22Rv1 (cell line): Measurements from ENCODE around the gene CMC2.

Experiments used
- H3K27ac ChIP-seq: fragments of 450-650 bp; 2 replicates; pipeline ENCODE4 v1.5.1; 2017
- ZFX ChIP-seq: fragments of 450-650 bp; IDR thresholded peaks from 2 replicates; pipeline ENCODE4 v1.6.1; 2017; ENCODE audit warnings: antibody characterized with exemption, borderline replicate concordance
- TF ChIP-seq, protein P1 (sequence below): fragments of 450-650 bp; IDR thresholded peaks from 2 replicates; pipeline ENCODE4 v1.5.1; 2017; ENCODE audit warnings: mild to moderate bottlenecking

The CMC2 gene

DNA sequence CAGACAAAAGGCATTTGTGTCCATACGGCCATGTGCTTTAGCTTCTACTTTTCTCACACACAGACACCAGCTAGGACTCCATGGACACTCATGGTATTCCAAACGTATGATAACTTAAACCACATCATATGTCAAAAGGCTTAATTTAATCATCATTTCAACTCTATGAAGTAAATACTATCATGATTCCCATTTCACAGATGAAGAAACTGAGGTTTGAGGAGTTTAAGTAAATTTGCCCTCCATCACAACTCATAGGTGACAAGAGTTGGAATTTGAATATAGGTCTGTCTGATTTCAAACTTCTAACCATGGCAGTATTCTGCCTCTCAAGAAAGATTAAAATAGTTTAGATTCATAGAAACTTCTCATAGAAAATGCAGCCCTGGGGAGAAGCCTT is 43.8 kb downstream of the CMC2 start:
- no peak overlapping the region for H3K27ac ChIP-seq
- no peak for TF ChIP-seq ZFX
- TF ChIP-seq, protein P1, sequence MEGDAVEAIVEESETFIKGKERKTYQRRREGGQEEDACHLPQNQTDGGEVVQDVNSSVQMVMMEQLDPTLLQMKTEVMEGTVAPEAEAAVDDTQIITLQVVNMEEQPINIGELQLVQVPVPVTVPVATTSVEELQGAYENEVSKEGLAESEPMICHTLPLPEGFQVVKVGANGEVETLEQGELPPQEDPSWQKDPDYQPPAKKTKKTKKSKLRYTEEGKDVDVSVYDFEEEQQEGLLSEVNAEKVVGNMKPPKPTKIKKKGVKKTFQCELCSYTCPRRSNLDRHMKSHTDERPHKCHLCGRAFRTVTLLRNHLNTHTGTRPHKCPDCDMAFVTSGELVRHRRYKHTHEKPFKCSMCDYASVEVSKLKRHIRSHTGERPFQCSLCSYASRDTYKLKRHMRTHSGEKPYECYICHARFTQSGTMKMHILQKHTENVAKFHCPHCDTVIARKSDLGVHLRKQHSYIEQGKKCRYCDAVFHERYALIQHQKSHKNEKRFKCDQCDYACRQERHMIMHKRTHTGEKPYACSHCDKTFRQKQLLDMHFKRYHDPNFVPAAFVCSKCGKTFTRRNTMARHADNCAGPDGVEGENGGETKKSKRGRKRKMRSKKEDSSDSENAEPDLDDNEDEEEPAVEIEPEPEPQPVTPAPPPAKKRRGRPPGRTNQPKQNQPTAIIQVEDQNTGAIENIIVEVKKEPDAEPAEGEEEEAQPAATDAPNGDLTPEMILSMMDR = no peak

DNA sequence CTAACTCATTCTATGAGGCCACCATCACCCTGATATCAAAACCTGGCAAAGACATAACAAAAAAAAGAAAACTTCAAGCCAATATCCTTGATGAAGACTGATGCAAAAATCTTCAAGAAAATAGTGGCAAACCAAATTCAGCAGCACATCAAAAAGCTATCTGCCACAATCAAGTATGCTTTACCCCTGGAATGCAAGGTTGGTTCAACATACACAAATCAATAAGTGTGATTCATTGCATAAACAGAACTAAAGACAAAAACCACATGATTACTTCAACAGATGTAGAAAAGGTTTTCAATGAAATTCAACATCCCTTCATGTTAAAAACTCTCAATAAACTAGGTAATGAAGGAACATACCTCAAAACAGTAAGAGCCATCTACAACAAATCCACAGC is 48.4 kb downstream of the CMC2 start:
- H3K27ac ChIP-seq = no peak overlapping the region

DNA sequence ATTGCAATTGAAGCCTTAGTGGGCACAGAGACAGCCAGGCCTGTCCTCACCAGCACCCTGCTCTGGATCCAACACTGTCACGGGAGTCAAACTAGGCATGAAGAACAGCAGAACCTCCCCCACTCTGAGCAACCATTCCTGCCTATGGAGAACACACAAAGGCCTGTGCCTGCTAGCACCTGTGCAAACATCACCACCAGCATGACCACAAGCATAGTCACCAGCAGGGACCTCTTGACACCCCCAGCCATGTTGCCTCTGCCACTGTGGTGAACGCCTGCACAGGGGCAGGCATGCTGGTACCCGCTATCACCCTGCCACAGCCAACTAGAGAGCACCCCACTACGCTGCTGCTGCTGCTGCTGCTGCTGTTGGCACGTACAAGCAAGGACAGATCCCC is 51.7 kb downstream of the CMC2 start:
- H3K27ac ChIP-seq = no peak overlapping the region
- TF ChIP-seq, protein P1 = no peak
- no peak for TF ChIP-seq ZFX

More for the DNA sequence above, 48.4 kb downstream of the CMC2 start:
- TF ChIP-seq, protein P1 = no peak
- TF ChIP-seq ZFX = no peak

DNA sequence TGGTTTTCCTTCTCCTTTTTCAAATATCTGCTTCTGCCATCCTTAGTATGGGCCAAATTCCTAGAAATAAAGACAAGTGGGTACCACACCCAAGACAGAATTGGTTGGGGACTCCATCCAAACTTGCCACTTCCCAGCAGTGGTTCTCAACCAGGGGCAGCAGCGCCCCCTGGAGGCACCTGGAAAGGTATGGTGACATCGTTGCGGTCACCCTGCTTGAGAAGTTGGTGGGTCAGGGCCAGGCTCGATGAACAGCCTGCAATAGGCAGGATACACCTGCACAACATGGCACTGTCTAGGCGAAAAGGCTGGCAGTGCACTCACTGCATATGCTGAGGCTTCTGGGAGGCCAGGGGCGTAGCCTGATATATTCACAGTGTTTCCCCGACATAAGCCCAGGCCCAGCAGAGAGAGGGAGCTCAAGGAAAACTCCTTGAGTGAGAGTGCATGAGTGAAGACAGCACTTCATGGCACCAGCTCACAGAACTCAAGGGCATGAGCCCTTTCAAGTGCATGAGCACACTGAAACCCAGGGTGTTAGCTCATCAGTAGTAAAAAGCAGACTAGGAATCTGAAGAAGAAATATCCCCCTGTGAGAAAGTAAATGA is 57.7 kb downstream of the CMC2 start:
- H3K27ac ChIP-seq = peak overlapping the region; percentile 50
- TF ChIP-seq ZFX = no peak
- TF ChIP-seq, protein P1 = peak; percentile 57

DNA sequence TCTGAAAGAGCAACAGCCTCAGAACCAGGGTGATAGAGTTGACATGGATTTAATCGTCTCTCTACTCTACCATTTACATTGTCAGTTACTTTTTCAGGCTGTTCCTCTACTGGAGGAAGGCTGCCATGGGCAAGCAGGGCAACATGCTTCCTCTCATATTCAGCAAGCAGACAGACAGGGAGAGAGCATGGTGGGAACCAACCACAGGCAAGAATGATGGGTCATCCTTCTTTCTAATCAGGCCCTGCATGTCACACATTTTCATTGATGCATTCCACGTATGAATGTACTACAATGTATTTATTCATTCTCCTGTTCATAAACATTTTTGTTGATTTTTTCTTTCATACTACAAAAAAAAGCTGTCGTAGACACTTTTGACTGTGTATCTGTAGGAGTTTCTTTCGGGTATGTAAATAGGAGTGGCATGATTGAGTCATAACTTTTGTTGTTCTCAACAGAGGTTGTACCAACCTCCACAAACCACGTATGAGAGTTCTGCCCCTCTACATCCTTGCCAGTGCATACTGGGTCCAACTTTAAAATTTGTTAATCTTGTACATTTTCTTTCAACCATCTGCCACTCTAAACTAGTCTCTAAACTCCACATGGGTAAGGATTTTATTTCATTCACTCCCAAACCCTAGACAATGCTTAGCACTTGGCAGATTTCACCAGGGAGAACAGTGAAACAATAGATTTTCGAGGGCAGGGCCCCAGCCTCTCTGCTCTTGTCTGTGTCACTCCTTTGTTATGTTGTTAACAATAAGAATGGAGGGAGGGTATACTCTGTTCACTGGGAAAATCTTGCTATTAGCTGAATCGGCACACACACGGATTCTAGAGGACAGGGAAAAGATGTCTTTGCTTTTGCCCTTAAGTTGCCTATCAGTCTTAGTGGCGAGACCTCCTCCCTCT is 58.7 kb downstream of the CMC2 start:
- TF ChIP-seq, protein P1 = no peak
- no peak for TF ChIP-seq ZFX
- H3K27ac ChIP-seq = peak overlapping the region; percentile 50

DNA sequence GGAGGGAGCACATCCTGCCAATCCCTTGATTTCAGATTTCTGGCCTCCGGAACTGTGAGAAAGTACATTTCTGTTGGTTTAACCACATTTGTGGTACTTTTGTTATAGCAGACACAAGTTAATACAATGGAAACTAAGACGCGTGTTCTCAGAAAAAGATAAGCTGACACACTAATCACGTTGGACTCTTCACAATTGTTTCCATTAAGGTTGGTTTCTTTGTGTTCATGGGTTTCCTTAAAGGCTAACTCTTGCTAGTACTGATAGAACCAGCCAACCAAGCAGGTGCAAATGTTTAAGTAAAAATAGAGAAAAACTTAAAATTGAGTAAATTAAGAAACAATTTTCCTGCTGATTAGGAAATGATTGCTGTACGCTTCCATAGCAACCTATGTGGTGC is 59.4 kb downstream of the CMC2 start:
- peak overlapping the region; percentile 50 for H3K27ac ChIP-seq
- TF ChIP-seq, protein P1 = no peak
- TF ChIP-seq ZFX = no peak

DNA sequence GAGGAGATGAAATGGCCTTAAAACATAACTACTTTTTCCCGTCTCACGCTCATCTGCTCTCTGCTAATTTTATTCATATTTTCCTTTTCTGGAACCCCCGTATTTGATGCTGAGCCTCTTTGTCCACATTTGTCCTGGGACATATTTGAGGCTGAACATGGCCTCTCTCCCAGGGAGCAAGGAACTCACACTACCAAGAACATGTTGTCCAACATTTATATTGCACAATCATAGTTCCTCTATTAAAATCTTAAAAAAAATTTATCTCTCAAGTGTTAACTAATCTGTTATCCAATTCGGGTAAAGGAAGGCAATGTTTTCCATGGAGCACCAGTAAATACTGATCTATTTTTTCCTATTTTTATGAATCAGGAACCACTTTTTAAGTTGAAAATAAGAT is 60.2 kb downstream of the CMC2 start:
- H3K27ac ChIP-seq = peak overlapping the region; percentile 50
- TF ChIP-seq, protein P1 = no peak
- no peak for TF ChIP-seq ZFX
